ENCODE results near the gene PPT2. TPM values are rescaled to one million over a fixed set of nuclear protein-coding genes. Genes with fewer than 3 reads are reported as not detected.

The PPT2 gene
- total RNA-seq, 3 donors from 2014 or later: 16.8 to 37.2 (median 34.4) TPM

DNA sequence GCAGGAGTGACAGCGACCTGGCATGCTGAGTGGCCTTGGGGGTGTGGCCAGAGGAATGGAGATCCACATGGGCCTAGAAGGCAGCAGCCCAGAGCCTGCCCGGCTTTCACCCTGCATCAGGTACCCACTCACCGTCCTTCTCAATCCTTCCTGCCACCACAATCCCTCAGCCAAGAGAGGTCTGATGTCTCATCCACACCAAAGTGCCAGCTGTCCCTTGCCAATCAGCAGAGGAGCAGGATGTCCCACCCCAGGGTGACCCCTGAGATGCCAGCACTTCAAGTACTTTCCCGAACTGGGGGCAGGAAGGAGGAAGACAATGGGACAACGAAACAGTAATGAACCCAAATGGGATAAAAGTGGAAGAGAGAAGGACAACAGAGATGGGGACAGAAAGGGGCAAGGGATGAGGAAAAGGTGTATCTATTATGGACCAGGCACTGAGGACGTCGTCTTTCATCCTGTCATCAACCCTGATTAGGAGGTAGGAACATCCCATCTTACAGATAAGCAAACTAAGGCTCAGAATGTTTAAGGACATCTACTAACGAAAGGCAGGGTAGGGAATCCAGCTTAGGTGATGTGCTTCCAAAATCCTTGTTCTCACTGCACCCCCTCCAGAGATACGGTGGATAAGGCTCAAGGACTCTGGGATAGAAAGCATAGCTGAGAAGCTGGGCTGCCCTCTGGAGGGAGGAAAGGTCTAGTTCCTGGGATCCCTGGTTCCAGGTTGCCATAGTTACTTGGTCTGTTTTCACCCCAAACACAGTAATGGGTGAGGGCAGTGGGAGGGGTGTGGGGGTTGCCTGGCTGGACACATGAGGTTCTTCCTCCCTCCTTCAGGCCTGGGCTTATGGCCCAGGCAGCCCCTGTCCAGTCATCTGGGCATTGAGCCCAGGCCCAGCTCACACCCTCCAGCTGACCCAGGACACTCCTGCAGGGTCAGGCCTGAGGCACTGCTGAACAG is 40.3 kb upstream of the PPT2 start:
- H3K4me1 ChIP-seq (ENCODE audit: low read depth): peaks cover 5% of the 10 kb centered on the region
- no peak overlapping the region for H3K4me3 ChIP-seq
- H3K36me3 ChIP-seq (ENCODE audit: low read depth): no peaks in the 10 kb centered on the region
- intact Hi-C loops (cut with DNase I, micrococcal nuclease): no loop called here
- no peaks in the 10 kb centered on the region for H3K9me3 ChIP-seq
- TF ChIP-seq, protein P1, sequence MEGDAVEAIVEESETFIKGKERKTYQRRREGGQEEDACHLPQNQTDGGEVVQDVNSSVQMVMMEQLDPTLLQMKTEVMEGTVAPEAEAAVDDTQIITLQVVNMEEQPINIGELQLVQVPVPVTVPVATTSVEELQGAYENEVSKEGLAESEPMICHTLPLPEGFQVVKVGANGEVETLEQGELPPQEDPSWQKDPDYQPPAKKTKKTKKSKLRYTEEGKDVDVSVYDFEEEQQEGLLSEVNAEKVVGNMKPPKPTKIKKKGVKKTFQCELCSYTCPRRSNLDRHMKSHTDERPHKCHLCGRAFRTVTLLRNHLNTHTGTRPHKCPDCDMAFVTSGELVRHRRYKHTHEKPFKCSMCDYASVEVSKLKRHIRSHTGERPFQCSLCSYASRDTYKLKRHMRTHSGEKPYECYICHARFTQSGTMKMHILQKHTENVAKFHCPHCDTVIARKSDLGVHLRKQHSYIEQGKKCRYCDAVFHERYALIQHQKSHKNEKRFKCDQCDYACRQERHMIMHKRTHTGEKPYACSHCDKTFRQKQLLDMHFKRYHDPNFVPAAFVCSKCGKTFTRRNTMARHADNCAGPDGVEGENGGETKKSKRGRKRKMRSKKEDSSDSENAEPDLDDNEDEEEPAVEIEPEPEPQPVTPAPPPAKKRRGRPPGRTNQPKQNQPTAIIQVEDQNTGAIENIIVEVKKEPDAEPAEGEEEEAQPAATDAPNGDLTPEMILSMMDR (IDR thresholded peaks at IDR 0.05): no peak
- ATAC-seq (peak; percentile 51), DNase-seq (peak; percentile 60 to 84 (median 69))

DNA sequence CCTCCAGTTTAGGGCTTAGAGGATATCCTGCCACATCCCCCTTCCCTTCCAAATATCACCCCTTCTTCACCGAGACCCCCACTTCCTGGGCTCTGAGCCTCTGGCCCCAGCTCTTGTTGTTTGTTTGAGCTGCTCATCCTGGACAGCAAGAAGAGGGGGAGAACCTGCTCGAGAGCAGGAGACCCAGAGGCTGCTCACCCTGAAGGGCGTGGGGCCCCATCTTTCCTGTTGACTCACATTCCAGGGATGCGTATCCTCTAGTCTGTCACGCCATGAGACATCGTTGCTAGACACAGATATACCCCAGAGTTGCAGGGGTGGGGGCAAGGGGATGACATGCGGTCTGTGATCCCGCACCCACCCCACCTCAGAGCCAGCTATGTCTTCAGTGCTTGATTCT is 39.1 kb upstream of the PPT2 start:
- H3K4me3 ChIP-seq: no peak overlapping the region
- intact Hi-C loops (cut with DNase I, micrococcal nuclease): no loop called here
- H3K9me3 ChIP-seq: no peaks in the 10 kb centered on the region
- TF ChIP-seq, protein P1 (IDR thresholded peaks at IDR 0.05): no peak
- peaks cover 7% of the 10 kb centered on the region for H3K4me1 ChIP-seq (ENCODE audit: low read depth)
- no peaks in the 10 kb centered on the region for H3K36me3 ChIP-seq (ENCODE audit: low read depth)
- ATAC-seq (no peak), DNase-seq (no peak)

DNA sequence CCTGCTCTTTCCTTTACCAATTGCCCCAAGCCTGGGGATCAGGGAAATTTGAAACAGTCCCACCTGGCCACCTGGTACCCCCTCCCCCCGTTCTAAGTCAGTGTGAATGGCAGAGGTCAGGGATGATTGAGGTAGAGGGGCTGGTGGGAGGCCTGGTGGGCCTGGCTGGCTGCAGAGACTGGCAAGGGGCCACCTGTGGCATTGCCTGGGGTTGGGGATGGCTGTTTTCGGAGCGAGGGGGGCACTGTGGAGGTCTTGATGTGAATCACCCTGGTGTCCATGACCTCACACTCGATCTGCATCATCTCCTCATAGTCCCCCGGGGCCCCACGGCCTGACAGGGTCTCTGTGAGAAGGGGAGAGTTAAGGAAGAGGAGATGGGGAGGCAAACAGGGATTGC is 38.3 kb upstream of the PPT2 start:
- Histone ChIP-seq H3K4me3 (no peak overlapping the region), H3K4me1 (ENCODE audit: low read depth) (peaks cover 7% of the 10 kb centered on the region), H3K9me3 (no peaks in the 10 kb centered on the region), H3K36me3 (ENCODE audit: low read depth) (no peaks in the 10 kb centered on the region)
- no peak for DNase-seq
- intact Hi-C loops (cut with DNase I, micrococcal nuclease): no loop called here
- ATAC-seq: no peak
- TF ChIP-seq, protein P1 (IDR thresholded peaks at IDR 0.05): no peak

DNA sequence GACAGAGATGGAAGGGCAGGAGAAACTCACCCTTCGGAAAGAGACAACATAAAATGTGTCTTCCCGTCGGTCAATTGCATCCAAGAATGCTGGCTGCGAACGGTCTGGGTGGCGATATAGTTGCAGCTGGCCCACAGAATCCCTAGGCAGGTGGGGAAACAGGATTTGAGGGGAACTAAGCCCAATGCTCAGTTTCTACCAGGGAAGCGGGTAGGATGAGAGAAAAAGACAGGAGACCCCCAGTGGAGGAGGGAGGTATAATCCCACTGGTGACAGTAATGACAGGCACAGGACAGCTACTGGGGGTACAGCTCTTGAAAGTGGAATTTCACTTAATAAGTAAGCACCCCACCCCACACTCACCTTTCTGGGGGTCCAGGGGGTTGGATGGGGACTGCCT is 37.3 kb upstream of the PPT2 start:
- H3K4me1 ChIP-seq (ENCODE audit: low read depth): peaks cover 7% of the 10 kb centered on the region
- no peaks in the 10 kb centered on the region for H3K9me3 ChIP-seq
- ATAC-seq (no peak), DNase-seq (no peak)
- TF ChIP-seq, protein P1 (IDR thresholded peaks at IDR 0.05): no peak
- intact Hi-C loops (cut with DNase I, micrococcal nuclease): no loop called here
- no peak overlapping the region for H3K4me3 ChIP-seq
- H3K36me3 ChIP-seq (ENCODE audit: low read depth): no peaks in the 10 kb centered on the region

DNA sequence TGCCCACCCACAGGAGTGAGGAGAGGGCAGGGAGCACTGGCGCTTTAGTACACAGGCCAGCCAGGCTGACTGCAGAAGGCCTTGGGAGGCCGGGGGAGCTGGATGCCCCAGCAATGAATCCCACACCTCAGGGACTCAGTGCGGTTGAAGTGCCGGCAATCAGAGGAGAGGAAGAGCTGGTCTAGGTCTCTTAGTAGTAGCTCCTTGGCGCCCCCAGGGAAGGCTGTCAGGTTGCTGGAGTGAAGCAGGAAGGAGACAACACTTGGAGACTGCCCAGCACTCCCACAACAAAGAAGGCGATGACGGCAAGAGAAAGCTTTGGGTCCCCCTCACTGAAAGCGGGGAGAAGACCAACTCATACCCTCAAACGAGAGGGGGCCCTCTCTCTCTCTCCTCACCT is 36.5 kb upstream of the PPT2 start:
- Histone ChIP-seq H3K4me1 (ENCODE audit: low read depth) (peaks cover 7% of the 10 kb centered on the region), H3K36me3 (ENCODE audit: low read depth) (no peaks in the 10 kb centered on the region), H3K4me3 (no peak overlapping the region), H3K9me3 (no peaks in the 10 kb centered on the region)
- no peak for ATAC-seq
- TF ChIP-seq, protein P1 (IDR thresholded peaks at IDR 0.05): no peak
- intact Hi-C loops (cut with DNase I, micrococcal nuclease): no loop called here
- DNase-seq: no peak

Measured in mucosa of descending colon (tissue), 3 donors.